ENCODE measurements around the gene PLA2G4F.

Gene PLA2G4F

GRCh38 chr15:42163291-42163690, 6.9 kb upstream of the PLA2G4F start:
- no peak for DNase-seq

- no peak for DNase-seq
Measured at GRCh38 chr15:42160136-42160535, 3.7 kb upstream of the PLA2G4F start.

GRCh38 chr15:42159381-42160015, 3.1 kb upstream of the PLA2G4F start:
- DNase-seq, result no peak

GRCh38 chr15:42158941-42159340, 2.5 kb upstream of the PLA2G4F start:
- no peak for DNase-seq

- no peak for DNase-seq
Measured at GRCh38 chr15:42157981-42158765, 1.7 kb upstream of the PLA2G4F start.

- no peak for DNase-seq
Measured at GRCh38 chr15:42157381-42157780, 945 bp upstream of the PLA2G4F start.

GRCh38 chr15:42155546-42156242, 742 bp downstream of the PLA2G4F start:
- no peak for DNase-seq

- no peak for DNase-seq
Measured at GRCh38 chr15:42154956-42155355, 1.5 kb downstream of the PLA2G4F start.

- no peak for DNase-seq
Measured at GRCh38 chr15:42154212-42154941, 2.1 kb downstream of the PLA2G4F start.

- DNase-seq, result no peak
Measured at GRCh38 chr15:42153874-42154211, 2.6 kb downstream of the PLA2G4F start.

- DNase-seq, result no peak
Measured at GRCh38 chr15:42152921-42153698, 3.3 kb downstream of the PLA2G4F start.

GRCh38 chr15:42152196-42152920, 4.1 kb downstream of the PLA2G4F start:
- DNase-seq, result no peak

GRCh38 chr15:42151736-42152135, 4.7 kb downstream of the PLA2G4F start:
- no peak for DNase-seq

- DNase-seq, result no peak
Measured at GRCh38 chr15:42151141-42151561, 5.3 kb downstream of the PLA2G4F start.

GRCh38 chr15:42150219-42150970, 6.0 kb downstream of the PLA2G4F start:
- no peak for DNase-seq

- no peak for DNase-seq
Measured at GRCh38 chr15:42149493-42150218, 6.8 kb downstream of the PLA2G4F start.

GRCh38 chr15:42148808-42149492, 7.5 kb downstream of the PLA2G4F start:
- no peak for DNase-seq

- no peak for DNase-seq
Measured at GRCh38 chr15:42147431-42147735, 9.1 kb downstream of the PLA2G4F start.

- DNase-seq, result no peak
Measured at GRCh38 chr15:42146551-42147430, 9.6 kb downstream of the PLA2G4F start.

All from NCI-H1092 (cell line).